DLD1 (cell line): ENCODE results near the gene CEP68.

ENCODE experiments used
- in situ Hi-C: cut with HindIII; loops from 2 replicates; pipeline ENCODE4 v1.10.0; 2017; ENCODE audit warnings: low sequenced_read_pairs

CEP68 gene

DNA sequence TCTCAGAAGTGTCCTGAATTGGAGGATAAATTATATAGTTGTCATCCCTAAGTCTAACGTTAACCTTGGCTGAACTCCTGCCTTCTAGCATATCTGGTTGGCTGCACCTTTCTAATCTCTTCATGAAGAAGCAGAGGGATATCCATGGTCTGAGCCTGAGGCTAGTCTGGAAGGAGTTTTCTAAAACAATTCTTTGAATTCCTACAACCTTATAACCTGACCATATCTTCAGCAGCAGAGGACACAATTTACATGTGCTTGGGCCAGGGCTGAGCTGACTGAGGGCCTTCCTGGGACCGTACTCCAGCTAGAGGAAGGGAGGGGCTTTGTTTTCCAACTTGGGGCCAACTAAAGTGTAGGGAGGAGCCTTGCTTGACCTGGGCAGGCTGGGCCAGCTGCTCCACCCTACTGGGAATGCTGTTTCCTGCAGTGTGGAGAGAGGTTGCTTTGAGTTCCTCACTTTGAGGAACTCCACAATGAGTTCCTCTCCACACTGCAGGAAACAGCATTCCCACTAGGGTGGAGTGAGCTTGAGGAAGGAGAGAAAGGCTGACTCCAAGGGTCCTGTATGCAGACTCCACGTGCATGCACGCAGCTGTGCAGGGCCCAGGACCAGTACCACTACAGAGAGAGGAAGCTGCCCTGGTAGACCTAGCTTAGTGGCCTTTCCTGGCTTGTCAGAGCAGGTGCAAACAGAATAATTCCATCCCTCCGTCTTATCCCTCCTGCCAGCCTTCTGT, 19.6 kb downstream of the CEP68 start:
- in situ Hi-C loops, result no loop called here

DNA sequence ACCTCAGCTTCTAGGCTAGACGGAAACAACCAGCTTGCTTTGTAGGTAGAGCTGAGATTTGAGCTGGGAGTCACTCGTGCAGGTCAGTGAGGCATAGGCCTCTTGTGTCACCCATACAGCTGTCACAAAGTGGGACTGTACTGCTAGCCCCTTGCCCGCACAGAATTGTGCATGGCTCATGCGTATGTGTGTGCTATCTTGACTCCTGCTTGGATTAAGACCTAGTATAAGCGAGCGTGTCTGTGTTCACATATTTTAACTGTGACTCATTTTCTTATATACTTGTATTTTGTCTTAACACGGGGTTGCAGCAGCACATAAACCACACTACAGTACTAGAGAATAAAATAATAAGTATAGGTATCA, 20.1 kb downstream of the CEP68 start:
- in situ Hi-C loops, result no loop called here

DNA sequence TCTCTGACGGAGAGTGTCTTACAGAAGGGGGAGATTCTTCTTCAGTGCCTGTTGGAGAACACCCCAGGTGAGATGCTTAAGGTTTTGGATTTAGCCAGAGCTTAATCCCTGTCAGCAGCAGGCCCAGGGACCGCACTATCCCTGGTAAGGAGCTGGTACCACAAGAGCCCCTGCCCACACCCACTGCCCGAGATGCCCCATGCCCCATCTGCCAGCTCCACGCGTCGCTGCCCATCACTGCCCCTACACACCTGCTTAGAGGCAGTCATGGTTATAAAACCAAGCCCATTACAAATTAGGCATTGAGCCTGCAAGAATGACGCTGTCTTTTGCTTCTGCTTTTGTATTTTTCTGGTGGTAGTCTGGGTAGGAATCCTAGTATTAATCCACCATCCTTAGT, 21.7 kb downstream of the CEP68 start:
- in situ Hi-C loops, result no loop called here

DNA sequence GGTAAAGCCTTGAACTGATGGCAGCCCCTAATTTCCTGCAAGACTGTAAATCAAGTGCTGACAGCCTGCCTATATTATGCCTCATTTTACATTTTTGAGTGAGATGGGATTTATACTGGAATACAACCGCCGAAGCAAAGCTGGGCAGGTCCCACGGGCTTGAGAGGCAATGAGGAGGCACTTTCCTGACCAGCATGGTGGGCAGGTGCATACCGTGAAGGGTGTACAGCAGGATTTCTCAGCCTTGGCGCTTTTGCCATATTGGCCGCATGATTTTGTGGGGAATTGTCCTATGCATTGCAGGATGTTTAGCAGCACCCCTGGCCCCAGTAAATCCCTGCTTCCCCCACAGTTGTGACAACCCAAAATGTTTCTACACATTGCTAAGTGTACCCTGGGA, 22.8 kb downstream of the CEP68 start:
- in situ Hi-C loops, result no loop called here

DNA sequence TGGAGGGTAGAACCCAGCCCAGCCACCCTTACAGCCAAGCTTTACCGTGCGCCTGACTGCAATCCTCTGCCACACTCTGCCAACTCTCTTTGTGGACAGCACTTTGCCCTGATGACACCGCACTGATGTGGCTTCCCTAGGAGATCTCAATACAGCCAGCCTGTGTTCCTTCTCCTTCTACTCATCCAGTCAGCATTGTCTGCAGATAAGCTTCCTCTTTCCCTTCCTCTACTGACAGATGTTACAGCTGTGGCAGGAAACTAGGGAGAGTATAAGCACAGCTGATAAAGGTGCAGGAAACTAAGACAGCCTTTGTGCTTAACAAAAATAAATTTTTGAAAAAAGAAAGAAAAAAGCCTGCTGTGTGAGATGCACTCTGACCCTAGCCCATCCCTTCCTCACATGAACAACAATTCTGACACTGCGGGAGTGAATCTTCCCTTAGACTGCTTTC, 25.0 kb downstream of the CEP68 start:
- in situ Hi-C loops, result no loop called here

DNA sequence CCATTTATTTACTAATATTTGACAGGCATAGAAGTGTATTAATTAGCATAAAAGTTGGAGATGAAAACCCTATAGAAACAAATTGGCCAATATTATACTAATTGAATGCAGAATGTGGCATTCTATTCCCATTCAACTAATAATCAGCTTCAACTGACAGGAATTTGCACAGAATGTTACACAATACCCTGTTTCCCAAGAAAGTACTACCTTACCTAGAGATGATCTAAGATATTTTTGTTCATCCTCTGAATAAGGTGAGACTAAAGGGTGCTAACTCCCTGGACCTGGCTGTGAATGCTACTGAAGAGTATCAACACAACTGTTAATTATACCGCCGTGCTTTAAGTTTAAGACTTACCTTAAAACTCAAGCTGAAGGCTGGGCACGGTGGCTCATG, 28.9 kb downstream of the CEP68 start:
- in situ Hi-C loops, result no loop called here

DNA sequence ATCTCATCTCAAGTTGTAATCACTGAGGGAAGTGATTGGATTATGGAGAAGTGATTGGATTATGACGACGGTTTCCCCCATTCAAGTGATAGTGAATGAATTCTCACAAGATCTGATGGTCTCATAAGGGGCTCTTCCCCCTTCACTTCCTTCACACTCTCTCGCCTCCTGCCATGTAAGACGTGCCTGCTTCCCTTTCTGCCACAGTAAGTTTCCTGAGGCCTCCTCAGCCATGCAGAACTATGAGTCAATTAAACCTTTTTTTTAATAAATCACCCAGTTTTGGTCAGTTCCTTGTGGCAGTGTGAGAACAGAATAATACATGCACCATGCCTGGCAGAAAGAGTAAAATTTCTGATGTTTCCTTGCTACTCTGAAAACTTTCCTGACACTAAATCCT, 36.6 kb downstream of the CEP68 start:
- in situ Hi-C loops, result no loop called here

DNA sequence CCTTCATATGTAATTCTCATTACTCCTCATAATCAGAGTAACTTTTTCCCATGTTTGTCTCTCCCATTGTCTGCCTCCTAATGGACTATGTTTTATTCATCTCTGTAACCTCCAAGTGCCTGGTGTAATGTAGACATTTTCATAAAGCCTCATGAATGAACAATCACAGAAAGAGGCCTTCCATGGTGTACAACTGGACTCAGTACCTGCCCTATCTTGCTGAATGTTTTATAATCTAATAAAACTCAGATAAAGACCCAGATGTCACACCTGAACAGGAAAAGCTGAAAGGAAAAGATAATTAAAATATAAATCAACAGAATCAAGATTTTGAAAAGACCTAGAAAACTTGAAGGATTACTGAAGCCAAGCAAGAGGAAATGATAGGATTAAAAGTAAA, 37.0 kb downstream of the CEP68 start:
- in situ Hi-C loops, result no loop called here

DNA sequence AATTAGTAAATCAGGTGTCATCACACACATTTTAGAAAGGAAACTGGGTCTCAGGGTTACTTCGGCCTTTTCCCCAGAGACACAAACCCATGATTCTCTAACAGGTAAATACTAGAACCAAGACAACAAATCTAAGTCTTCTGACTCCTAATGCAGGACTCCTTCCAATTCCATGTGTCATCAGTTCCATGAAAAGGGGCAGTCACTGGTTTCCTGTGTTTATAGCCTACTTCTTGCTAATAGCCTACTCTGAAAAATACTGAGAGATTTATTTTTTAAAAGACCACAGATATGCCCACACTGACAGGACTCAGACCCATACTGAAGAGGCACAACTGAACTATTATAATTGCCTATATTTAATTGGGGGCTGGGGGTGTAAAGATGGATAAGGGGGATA, 40.7 kb downstream of the CEP68 start:
- in situ Hi-C loops, result no loop called here

DNA sequence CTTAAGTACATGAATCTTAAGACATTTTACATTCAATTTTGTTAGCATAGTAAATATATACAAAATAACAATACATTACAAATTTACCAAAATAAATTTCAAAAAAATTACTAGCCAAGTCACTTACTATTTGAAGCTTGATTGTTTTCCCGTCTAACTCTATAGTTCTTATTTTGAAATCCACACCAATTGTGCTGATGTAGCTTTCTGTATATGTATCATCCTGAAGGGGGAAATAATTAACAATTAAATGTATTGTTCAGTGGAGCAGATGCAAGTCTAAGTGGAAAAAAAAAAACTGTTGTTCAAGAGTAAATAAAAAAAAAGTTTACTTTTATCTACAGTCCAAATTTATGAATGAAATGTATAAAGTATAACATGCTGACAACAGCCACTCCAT, 41.6 kb downstream of the CEP68 start:
- in situ Hi-C loops, result no loop called here

DNA sequence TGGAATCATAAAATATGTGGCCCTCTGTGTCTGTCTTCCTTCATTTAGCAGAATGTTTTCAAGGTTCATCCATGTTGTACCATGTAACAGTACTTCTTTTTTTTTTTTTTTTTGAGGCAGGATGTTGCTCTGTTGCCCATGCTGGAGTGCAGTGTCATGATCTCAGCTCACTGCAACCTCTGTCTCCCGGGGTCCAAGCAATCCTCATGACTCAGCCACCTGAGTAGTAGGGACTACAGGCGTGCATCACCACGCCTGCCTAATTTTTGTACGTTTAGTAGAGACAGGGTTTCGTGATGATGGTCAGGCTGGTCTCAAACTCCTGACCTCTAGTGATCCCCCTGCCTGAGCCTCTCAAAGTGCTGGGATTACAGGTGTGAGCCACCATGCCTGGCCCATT, 42.5 kb downstream of the CEP68 start:
- in situ Hi-C loops, result no loop called here

DNA sequence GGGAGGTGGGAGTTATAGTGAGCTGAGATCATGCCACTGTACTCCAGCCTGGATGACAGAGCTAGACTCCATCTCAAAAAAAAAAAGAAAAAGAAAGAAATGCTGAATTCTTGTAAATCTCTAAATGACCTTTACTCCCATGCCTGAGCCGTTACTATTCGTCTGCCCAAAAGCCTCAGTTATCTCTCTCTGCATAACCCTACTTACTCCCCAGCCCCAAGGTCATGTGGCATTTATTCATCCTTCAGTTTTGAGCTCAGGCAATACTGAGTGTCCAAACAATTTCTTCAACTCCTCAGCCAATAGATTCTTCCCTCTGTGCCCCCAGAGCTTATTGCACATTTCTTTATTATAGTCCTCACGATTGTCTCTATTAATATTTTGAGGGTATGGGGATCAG, 44.9 kb downstream of the CEP68 start:
- in situ Hi-C loops, result no loop called here

DNA sequence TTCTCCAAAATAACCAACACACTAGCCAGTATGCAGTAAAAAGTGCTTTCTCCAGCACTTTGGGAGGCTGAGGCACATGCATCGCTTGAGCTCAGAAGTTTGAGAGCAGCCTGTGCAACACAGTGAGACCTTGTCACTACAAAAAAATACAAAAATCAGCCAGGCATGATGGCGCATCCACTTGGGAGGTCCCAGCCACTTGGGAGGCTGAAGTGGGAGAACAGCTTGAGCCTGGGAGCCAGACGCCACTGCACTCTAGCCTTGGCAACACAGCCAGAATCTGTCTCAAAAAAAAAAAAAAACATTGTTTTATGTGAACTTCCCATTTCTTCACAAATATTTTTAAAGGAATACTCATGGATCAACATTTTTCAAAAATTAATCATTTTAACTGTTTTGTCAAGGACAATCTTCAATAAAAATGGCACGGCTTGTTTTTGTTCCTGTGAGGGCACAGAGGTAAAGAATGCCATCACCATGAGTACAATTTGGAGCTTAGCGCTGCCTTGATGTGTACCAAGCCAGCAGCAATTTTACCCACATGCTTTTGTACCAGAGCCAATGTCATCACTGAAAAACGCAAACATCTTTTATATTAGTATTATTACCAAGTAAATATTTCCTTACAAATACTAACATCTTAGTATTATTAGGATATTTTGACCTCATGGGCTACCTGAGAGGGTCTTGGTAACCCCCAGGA, 46.9 kb downstream of the CEP68 start:
- in situ Hi-C loops, result no loop called here

DNA sequence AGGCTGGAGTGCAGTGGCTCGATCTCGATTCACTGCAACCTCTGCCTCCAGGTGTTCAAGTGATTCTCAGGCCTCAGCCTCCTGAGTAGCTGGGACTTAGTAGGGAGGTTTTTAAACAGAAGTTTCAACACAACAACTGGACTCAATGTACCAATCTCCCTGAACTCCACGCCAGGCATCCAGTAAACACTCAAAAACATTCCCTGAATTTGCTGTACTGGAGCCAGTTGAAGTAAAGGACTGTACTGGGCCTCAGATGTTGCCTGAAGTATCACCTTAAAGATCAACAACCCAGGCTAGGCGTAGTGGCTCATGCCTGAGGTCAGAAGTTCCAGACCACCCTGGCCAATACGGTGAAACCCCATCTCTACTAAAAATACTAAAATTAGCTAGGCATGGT, 51.3 kb downstream of the CEP68 start:
- in situ Hi-C loops, result no loop called here

DNA sequence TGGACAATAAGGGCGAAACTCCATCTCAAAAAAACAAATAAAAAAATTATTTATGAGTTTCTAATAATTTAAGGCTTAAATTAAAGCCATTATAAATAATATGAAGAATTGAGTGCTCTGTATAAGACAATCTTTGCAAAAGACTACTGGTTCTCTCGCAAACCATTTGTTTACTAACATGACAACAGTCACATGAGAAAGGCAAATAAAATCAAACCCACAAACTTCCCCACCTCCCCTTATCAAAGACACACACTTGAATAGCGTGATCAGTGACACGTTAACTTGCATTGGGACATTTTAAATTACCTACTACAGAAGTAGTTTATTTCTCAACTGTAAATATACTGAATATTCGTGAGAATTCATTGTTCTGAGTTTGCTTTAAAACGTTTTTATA, 52.6 kb downstream of the CEP68 start:
- in situ Hi-C loops, result no loop called here

DNA sequence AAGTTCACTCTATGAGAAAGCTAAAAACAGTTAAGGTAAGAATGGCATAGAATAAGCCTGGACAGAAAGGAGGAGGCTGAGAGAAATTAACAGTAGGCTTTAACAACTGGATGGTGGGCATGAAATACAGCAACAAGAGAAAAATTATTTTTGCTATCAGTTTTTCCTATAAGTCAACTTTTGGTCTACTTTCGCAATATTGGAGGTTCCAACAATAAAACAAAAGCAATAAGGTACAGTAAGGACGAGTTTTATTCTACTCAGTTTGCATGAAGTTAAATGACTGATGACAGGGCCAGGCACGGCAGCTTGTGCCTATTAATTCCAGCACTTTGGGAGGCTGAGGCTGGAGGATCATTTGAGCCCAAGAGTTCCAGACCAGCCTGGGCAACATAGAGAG, 56.4 kb downstream of the CEP68 start:
- in situ Hi-C loops, result no loop called here

DNA sequence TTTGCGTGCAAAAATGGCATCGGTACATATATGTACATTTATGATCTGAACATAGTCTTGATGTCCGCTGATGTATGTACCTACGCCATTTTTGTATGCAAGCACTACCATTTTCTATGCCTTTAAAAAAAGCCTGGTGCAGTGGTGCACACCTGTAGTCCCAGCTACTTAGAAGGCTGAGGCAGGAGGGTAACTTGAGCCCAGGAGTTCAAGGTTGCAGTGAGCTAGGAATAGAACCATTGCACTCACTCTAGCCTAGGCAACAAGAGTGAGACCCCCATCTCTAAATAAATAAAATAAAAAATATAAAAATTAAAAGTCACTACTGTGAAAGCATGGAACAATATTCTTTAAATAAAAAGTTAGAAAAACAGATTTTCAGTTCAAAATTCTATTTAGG, 57.0 kb downstream of the CEP68 start:
- in situ Hi-C loops, result no loop called here

DNA sequence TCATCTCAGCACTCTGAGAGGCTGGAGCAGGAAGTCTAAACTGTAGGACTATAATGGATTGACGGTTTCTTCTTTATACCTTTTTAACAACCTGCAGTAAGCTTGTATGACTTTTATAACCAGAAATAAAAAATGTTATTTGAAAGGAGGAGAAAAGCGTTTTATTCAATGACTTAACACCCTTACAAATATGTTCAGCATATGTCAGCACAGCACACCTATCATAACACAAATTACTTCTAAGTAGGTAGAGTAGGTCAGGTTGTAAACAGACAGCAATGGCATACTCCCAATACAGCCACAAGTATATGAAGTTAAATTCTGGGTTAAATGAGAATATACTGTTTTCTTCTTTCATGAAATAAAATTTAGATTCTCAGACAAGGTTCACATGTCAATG, 57.6 kb downstream of the CEP68 start:
- in situ Hi-C loops, result no loop called here

DNA sequence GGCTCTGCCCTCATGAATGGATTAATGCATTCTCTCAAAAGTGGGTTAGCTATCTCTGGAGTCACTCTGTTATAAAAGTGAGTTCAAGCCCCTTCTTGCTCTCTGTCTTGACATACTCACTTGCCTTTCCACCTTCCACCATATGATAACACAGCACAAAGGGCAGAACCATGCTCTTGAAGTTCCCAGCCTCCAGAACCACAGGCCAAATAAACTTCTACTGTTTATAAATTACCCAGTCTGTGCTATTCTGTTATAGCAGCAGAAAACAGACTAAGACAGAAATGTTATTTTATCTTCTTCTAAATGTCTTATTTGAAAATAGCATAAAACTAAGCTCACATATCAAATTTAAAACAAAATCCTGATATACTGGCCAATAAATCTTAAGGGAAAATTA, 58.7 kb downstream of the CEP68 start:
- in situ Hi-C loops, result no loop called here

DNA sequence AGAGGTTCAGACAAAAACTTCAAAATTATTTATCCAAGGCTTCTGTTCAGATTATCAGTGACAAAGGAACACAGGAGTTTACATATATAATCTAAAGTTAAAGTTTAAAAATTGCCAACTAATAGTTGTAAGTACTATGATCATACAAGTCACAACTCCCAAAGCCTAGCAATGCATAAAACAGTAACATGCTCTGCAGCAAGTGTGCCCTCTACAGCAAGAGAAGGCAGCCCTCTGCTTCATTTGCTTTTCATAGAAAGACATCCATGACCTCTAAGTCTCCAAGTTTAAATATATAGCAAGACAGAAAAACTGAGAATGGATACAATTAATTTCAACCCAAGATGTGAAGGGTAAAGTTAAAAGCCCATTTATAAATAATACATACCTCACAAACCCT, 60.4 kb downstream of the CEP68 start:
- in situ Hi-C loops, result no loop called here

DNA sequence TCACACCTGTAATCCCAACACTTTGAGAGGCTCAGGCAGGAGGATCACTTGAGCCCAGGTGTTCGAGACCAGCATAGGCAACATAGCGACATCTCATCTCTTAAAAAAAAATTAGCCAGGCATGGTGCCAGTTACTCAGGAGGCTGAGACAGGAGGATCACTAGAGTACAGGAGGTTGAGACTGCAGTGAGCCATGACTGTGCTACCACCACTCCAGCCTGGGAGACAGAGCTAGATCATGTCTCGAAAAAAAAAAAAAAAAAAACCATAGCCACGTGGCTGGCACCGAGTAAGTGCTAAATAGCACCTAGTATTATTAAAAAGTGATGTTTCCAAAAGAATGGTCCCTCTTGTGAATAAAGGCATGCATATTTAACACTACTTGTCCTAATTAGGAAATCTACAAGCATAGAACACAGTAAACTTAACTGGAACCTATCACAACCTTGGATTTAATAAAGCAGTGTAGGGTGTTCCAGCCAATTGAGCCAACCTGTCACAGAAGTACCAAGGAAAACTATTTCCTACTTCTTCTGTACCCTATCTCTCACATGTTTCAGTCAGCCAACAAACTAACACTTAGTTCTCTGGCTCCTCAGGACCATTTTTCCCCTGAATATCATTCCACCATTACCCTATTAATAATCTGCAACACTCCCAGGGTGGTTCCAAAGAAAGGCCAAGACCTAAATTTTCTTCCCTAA, 64.9 kb downstream of the CEP68 start:
- in situ Hi-C loops, result no loop called here

DNA sequence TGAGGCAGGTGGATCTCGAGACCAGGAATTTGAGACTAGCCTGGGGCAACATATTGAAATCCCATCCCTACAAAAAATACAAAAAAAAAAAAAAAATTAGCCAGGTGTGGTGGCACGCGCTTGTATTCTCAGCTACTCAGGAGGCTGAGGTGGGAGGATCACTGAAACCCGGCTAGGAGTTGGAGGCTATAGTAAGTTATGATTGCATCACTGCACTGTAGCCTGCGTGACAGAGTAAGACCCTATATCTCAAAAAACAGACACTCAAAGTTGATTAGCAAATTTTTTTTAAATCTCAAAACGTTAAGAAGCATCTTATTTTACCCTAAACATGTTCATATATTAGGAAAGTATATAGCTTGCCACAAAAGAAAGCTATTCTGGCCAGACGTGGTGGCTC, 66.1 kb downstream of the CEP68 start:
- in situ Hi-C loops, result no loop called here
